Endothelial cell of umbilical vein (primary cell): Measurements from ENCODE around the gene MAJIN.

Experiments
- EZH2 ChIP-seq: IDR thresholded peaks from 2 replicates; pipeline ENCODE4 v1.6.1; 2012; ENCODE audit warnings: borderline replicate concordance, low read depth, mild to moderate bottlenecking, moderate library complexity, low read length, inconsistent platforms; ENCODE audit not compliant: severe bottlenecking
- FOS ChIP-seq: IDR thresholded peaks from 2 replicates; pipeline ENCODE4 v1.6.1; 2011; ENCODE audit warnings: mild to moderate bottlenecking, low read length, moderate library complexity, borderline replicate concordance; ENCODE audit not compliant: insufficient read depth
- JUN ChIP-seq: IDR thresholded peaks from 2 replicates; pipeline ENCODE4 v1.6.1; 2011; ENCODE audit warnings: borderline replicate concordance, low read depth; ENCODE audit not compliant: insufficient read length, insufficient read depth
- MYC ChIP-seq: IDR thresholded peaks from one replicate; pipeline ENCODE4 v1.6.1; 2011; ENCODE audit warnings: mild to moderate bottlenecking, low read depth, low read length
- POLR2A ChIP-seq: IDR thresholded peaks from 2 replicates; pipeline ENCODE4 v1.6.1; 2012; ENCODE audit warnings: low read depth, mild to moderate bottlenecking, control low read depth, low read length
- POLR2AphosphoS5 ChIP-seq: IDR thresholded peaks from 2 replicates; pipeline ENCODE4 v1.6.1; 2012; ENCODE audit warnings: low read depth, mild to moderate bottlenecking, control low read depth, low read length, moderate library complexity; ENCODE audit not compliant: insufficient read depth
- TF ChIP-seq, protein P1 (sequence below), 2 donors: IDR thresholded peaks; 1 replicate in 1 of 2; 2 replicates in 1 of 2; pipeline ENCODE4 v1.5.1; 2011; ENCODE audit warnings: low read length in 2 of 2, mild to moderate bottlenecking in 2 of 2, moderate library complexity in 2 of 2, control low read depth in 1 of 2, inconsistent platforms in 1 of 2, low read depth in 1 of 2; ENCODE audit not compliant: insufficient read depth in 1 of 2; ENCODE audit errors: extremely low read depth in 1 of 2
- TF ChIP-seq, protein P2 (sequence below): IDR thresholded peaks from 2 replicates; pipeline ENCODE4 v1.6.1; 2011; ENCODE audit not compliant: insufficient read depth, insufficient read length

DNA sequence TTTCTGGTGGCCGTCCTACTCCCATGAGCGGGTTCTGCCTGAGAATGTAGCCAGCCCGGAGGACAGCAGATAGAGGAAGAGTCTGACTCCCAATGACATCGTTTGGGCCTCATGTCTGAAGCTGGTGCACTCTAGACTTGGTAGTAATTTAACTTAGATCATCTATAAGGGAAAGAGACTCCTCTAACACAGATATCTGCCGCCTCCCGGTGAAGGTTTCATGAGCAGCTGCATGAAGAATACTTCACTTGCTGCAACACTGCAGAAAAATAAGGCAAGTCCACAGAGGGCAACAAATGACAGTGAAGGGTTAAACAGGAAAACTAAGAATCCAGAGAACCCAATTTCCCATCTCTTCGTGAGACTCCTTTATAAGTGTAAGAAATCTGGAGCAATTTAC is 36.1 kb upstream of the MAJIN start:
- TF ChIP-seq EZH2: no peak
- TF ChIP-seq, protein P1, sequence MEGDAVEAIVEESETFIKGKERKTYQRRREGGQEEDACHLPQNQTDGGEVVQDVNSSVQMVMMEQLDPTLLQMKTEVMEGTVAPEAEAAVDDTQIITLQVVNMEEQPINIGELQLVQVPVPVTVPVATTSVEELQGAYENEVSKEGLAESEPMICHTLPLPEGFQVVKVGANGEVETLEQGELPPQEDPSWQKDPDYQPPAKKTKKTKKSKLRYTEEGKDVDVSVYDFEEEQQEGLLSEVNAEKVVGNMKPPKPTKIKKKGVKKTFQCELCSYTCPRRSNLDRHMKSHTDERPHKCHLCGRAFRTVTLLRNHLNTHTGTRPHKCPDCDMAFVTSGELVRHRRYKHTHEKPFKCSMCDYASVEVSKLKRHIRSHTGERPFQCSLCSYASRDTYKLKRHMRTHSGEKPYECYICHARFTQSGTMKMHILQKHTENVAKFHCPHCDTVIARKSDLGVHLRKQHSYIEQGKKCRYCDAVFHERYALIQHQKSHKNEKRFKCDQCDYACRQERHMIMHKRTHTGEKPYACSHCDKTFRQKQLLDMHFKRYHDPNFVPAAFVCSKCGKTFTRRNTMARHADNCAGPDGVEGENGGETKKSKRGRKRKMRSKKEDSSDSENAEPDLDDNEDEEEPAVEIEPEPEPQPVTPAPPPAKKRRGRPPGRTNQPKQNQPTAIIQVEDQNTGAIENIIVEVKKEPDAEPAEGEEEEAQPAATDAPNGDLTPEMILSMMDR (IDR thresholded peaks at IDR 0.05; ENCODE audit: extremely low read depth in 1 of 2, insufficient read depth in 1 of 2, low read depth in 1 of 2, low read length in 2 of 2): no peak
- TF ChIP-seq POLR2A: no peak
- TF ChIP-seq FOS: no peak
- no peak for TF ChIP-seq POLR2AphosphoS5
- no peak for TF ChIP-seq JUN
- TF ChIP-seq, protein P2, sequence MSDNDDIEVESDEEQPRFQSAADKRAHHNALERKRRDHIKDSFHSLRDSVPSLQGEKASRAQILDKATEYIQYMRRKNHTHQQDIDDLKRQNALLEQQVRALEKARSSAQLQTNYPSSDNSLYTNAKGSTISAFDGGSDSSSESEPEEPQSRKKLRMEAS: no peak
- no peak for TF ChIP-seq MYC
